Osteoblast (primary cell): ENCODE results near the gene SLC35F2. TPM values are rescaled to one million over a fixed set of nuclear protein-coding genes. Genes with fewer than 3 reads are reported as not detected.

Source experiments
- DNase-seq: peaks from one replicate; pipeline ENCODE4 v3.0.0; 2011; ENCODE audit warnings: low spot score, mixed read lengths; ENCODE audit not compliant: insufficient read length; ENCODE audit errors: missing footprints
- H2AFZ ChIP-seq: 2 replicates; pipeline ENCODE4 v1.6.0; 2011; ENCODE audit warnings: mild to moderate bottlenecking, low read length
- H3K27ac ChIP-seq: 2 replicates; pipeline ENCODE4 v1.5.1; 2011; ENCODE audit warnings: mild to moderate bottlenecking, low read depth, low read length, moderate library complexity
- H3K27me3 ChIP-seq: 2 replicates; pipeline ENCODE4 v1.6.0; 2012; ENCODE audit warnings: mild to moderate bottlenecking, control low read depth, inconsistent platforms, low read length, moderate library complexity; ENCODE audit not compliant: insufficient read depth
- H3K36me3 ChIP-seq: 2 replicates; pipeline ENCODE4 v1.5.1; 2011; ENCODE audit warnings: mild to moderate bottlenecking, low read length, control low read depth, moderate library complexity; ENCODE audit not compliant: insufficient read depth
- H3K4me1 ChIP-seq: 2 replicates; pipeline ENCODE4 v1.5.1; 2011; ENCODE audit warnings: mild to moderate bottlenecking, low read length, control low read depth, moderate library complexity; ENCODE audit not compliant: insufficient read depth
- H3K4me2 ChIP-seq: 2 replicates; pipeline ENCODE4 v1.6.0; 2011; ENCODE audit warnings: mild to moderate bottlenecking, low read length; ENCODE audit not compliant: insufficient read depth
- H3K4me3 ChIP-seq: fragments of 200-600 bp; sonication (generic); 3 replicates; pipeline ENCODE4 v1.5.1; 2012; ENCODE audit warnings: mild to moderate bottlenecking, low read length, inconsistent platforms; ENCODE audit not compliant: insufficient read depth
- H3K79me2 ChIP-seq: 2 replicates; pipeline ENCODE4 v1.6.0; 2012; ENCODE audit warnings: mild to moderate bottlenecking, low read length, control low read depth, inconsistent platforms; ENCODE audit not compliant: insufficient read depth
- H3K9me3 ChIP-seq: 2 replicates; pipeline ENCODE4 v1.5.1; 2011; ENCODE audit warnings: low read depth, low read length, control low read depth
- H4K20me1 ChIP-seq: 2 replicates; pipeline ENCODE4 v1.6.0; 2012; ENCODE audit warnings: mild to moderate bottlenecking, low read length, control low read depth; ENCODE audit not compliant: insufficient read depth
- CTCF ChIP-seq: IDR thresholded peaks from 2 replicates; pipeline ENCODE4 v1.5.1; 2011; ENCODE audit warnings: mild to moderate bottlenecking, low read depth, low read length, moderate library complexity; ENCODE audit errors: extremely low read depth
- total RNA-seq: library from RNA; depleted of rRNA; stranded (reverse); fragments of >200 nt; gene quantifications from 2 replicates; pipeline ENCODE4 v1.2.3, GENCODE V29; 2012

Gene SLC35F2
- total RNA-seq, 1 donor = 5.4 TPM

DNA sequence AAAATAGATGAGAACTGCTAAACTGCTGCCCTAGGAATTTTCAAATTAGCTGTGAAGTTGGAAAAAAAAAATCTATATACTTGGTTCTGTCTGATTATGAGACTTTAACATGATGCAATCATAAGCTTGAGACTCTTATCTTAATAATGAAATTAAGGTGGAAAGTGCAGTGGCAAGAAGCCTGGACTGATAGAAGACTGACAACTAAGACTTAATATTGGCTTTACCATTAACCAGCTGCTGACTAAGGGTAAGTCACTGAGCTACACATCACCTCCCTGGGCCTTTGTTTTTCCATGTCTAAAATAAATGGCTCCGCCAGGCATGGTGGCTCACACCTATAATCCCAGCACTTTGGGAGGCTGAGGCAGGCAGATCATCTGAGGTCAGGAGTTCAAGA is 56.9 kb downstream of the SLC35F2 start:
- TF ChIP-seq CTCF = no peak
- Histone ChIP-seq H3K4me1 (no peaks in the 10 kb centered on the region), H3K27ac (no peak overlapping the region), H3K4me3 (no peak overlapping the region), H4K20me1 (no peaks in the 10 kb centered on the region), H3K36me3 (no peaks in the 10 kb centered on the region), H3K9me3 (no peaks in the 10 kb centered on the region), H3K4me2 (no peak overlapping the region), H3K27me3 (no peaks in the 10 kb centered on the region), H2AFZ (no peak overlapping the region), H3K79me2 (no peaks in the 10 kb centered on the region)
- no peak for DNase-seq

- DNase-seq = peak; percentile 81
- Histone ChIP-seq H3K36me3 (no peaks in the 10 kb centered on the region), H3K27ac (no peak overlapping the region), H3K27me3 (no peaks in the 10 kb centered on the region), H3K4me1 (no peaks in the 10 kb centered on the region), H3K79me2 (no peaks in the 10 kb centered on the region), H3K9me3 (no peaks in the 10 kb centered on the region), H3K4me3 (no peak overlapping the region), H4K20me1 (no peaks in the 10 kb centered on the region), H3K4me2 (no peak overlapping the region), H2AFZ (peak overlapping the region; percentile 31)
- TF ChIP-seq CTCF = peak; percentile 99
Measured at GRCh38 chr11:107799218-107799859, 59.2 kb downstream of the SLC35F2 start.

GRCh38 chr11:107792049-107792443 is 66.5 kb downstream of the SLC35F2 start:
- no peaks in the 10 kb centered on the region for H4K20me1 ChIP-seq
- DNase-seq = peak; percentile 65
- H3K4me2 ChIP-seq = no peak overlapping the region
- H3K79me2 ChIP-seq = no peaks in the 10 kb centered on the region
- TF ChIP-seq CTCF = no peak
- H3K9me3 ChIP-seq = no peaks in the 10 kb centered on the region
- no peaks in the 10 kb centered on the region for H3K36me3 ChIP-seq
- no peak overlapping the region for H3K27ac ChIP-seq
- no peak overlapping the region for H2AFZ ChIP-seq
- no peaks in the 10 kb centered on the region for H3K4me1 ChIP-seq
- no peak overlapping the region for H3K4me3 ChIP-seq
- no peaks in the 10 kb centered on the region for H3K27me3 ChIP-seq

- DNase-seq = no peak
Measured at GRCh38 chr11:107791343-107792048, 67.1 kb downstream of the SLC35F2 start.

More at GRCh38 chr11:107791343-107792048, 67.1 kb downstream of the SLC35F2 start:
- Histone ChIP-seq H3K79me2 (no peaks in the 10 kb centered on the region), H3K9me3 (no peaks in the 10 kb centered on the region), H3K27me3 (no peaks in the 10 kb centered on the region), H3K4me2 (no peak overlapping the region), H2AFZ (peak overlapping the region; percentile 32), H3K36me3 (no peaks in the 10 kb centered on the region), H3K27ac (no peak overlapping the region), H4K20me1 (no peaks in the 10 kb centered on the region), H3K4me3 (no peak overlapping the region), H3K4me1 (no peaks in the 10 kb centered on the region)
- TF ChIP-seq CTCF = no peak
